Neutrophil (primary cell): ENCODE data around the gene CALM1.

ENCODE experiments used
- H3K27ac ChIP-seq: fragments of 200-600 bp; sonication (generic); 2 replicates; pipeline ENCODE4 v1.5.1; 2016; ENCODE audit warnings: mild to moderate bottlenecking, moderate library complexity
- H3K27me3 ChIP-seq: fragments of 200-600 bp; sonication (generic); 2 replicates; pipeline ENCODE4 v1.6.0; 2016; ENCODE audit warnings: mild to moderate bottlenecking
- H3K36me3 ChIP-seq: fragments of 200-600 bp; sonication (generic); 2 replicates; pipeline ENCODE4 v1.5.1; 2017
- H3K4me1 ChIP-seq, 2 experiments: fragments of 200-600 bp in 1 of 2; sonication (generic) in 1 of 2; 1 replicate in 1 of 2; 2 replicates in 1 of 2; pipeline versions ENCODE4 v1.5.1 to v1.6.1; 2013 to 2016; ENCODE audit warnings: low read depth in 1 of 2, low read length in 1 of 2, mild to moderate bottlenecking in 1 of 2, moderate library complexity in 1 of 2; ENCODE audit not compliant: control insufficient read depth in 1 of 2, insufficient read depth in 1 of 2
- H3K4me3 ChIP-seq, 2 experiments: fragments of 200-600 bp in 1 of 2; sonication (generic) in 1 of 2; 1 replicate in 1 of 2; 2 replicates in 1 of 2; pipeline ENCODE4 v1.5.1; 2013 to 2016; ENCODE audit warnings: low read depth in 1 of 2, low read length in 1 of 2, mild to moderate bottlenecking in 1 of 2, moderate library complexity in 1 of 2
- H3K9me3 ChIP-seq: fragments of 200-600 bp; sonication (generic); 2 replicates; pipeline ENCODE4 v1.5.1; 2016
- TF ChIP-seq, protein P1 (sequence below): fragments of 200-600 bp; sonication (generic); IDR thresholded peaks from 2 replicates; pipeline ENCODE4 v1.5.1; 2016; ENCODE audit warnings: antibody characterized with exemption

Gene CALM1

DNA sequence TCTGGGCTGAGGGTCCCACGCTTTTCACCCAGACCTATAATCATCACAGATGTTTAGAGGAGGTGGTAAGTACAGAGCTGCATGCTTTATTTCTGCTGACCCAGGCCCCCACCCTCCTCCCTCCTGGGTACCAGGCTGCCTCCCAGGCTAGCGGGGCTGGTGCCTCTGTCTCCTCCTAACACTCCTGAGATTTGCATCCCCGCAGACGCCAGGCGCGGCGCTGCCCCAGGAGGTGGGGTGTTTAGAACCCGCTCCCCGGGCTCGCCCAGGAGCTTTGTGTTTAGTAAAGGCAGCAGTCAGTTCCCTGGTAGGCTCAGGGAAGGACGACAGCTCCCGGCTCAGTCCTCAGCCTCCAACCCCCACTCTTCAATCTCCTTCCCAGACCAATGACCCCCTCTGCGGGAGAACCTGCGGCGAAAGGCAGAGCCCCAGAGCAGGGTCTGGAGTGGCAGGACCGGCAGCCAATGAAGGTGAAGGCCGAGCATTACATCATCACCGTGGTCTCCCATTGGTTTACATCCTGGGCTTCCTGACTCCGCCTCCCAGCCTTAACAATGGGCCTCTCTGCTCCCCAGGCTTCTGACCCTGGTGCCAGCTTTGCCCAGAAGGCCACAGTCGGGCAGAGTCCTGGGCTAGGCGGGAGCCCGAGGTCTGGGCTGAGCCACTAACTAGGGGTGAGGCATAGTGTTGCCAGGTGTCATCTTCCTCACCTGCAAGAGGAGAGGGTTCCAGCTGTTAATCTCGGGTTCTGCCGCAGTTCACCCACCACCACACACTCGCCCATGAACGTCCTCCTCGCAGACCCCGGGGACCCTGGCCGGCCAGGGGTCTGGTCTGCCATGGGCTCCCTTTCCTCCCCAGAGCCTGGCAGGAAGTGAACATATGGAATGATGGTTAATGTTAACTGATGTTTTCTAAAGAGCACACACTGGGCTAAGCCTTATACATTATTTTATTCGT, 57.5 kb downstream of the CALM1 start:
- TF ChIP-seq, protein P1, sequence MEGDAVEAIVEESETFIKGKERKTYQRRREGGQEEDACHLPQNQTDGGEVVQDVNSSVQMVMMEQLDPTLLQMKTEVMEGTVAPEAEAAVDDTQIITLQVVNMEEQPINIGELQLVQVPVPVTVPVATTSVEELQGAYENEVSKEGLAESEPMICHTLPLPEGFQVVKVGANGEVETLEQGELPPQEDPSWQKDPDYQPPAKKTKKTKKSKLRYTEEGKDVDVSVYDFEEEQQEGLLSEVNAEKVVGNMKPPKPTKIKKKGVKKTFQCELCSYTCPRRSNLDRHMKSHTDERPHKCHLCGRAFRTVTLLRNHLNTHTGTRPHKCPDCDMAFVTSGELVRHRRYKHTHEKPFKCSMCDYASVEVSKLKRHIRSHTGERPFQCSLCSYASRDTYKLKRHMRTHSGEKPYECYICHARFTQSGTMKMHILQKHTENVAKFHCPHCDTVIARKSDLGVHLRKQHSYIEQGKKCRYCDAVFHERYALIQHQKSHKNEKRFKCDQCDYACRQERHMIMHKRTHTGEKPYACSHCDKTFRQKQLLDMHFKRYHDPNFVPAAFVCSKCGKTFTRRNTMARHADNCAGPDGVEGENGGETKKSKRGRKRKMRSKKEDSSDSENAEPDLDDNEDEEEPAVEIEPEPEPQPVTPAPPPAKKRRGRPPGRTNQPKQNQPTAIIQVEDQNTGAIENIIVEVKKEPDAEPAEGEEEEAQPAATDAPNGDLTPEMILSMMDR = no peak
- Histone ChIP-seq H3K9me3 (no peaks in the 10 kb centered on the region), H3K27ac (no peak overlapping the region), H3K4me3 (no peak overlapping the region), H3K27me3 (no peaks in the 10 kb centered on the region), H3K36me3 (no peaks in the 10 kb centered on the region), H3K4me1 (no peaks in the 10 kb centered on the region)

DNA sequence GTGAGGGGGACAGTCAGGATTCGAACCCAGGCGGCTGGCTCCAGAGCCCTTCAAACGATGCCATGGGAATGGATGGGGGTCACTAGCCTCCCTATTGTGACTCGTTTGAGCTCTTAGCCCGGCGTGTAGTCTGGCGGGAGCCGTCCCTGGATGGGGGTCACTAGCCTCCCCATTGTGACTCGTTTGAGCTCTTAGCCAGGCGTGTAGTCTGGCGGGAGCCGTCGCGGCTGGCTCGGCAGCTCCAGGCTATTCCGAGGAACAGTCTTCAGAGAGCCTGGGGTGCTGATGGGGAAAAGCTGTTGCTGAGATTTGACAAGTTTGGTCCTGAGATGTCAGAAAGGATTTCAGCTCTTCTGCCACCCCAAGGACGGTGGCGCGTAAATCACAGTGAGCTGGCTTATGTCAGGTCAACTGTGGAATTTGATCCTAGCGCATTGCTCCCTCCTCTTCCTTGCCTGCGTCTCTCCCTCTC, 58.3 kb downstream of the CALM1 start:
- no peaks in the 10 kb centered on the region for H3K9me3 ChIP-seq
- H3K27ac ChIP-seq = no peak overlapping the region
- TF ChIP-seq, protein P1 = no peak
- H3K27me3 ChIP-seq = no peaks in the 10 kb centered on the region
- no peak overlapping the region for H3K4me3 ChIP-seq
- H3K4me1 ChIP-seq = no peaks in the 10 kb centered on the region
- no peaks in the 10 kb centered on the region for H3K36me3 ChIP-seq

DNA sequence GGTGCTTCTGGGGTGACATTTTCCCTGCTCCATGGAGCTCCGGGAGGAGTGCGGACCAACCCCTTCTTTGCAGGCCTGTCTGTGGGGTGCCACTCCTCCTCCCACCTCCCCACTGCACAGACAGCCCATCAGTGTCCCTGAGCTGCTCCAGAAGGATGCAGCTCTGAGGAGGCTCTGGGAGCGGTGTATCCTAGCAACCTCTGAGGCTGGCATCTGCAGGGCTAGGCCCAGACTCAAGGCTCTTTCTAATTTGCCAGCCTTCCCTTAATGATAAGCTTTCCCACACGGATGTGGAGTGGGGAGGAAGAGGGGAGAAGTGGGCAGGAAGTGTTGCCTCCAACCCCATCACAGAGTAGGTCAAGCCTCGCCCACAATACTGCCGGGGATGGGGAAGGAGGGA, 59.7 kb downstream of the CALM1 start:
- Histone ChIP-seq H3K27me3 (no peaks in the 10 kb centered on the region), H3K4me3 (no peak overlapping the region), H3K36me3 (no peaks in the 10 kb centered on the region), H3K9me3 (no peaks in the 10 kb centered on the region), H3K27ac (no peak overlapping the region), H3K4me1 (no peaks in the 10 kb centered on the region)
- TF ChIP-seq, protein P1 = no peak

DNA sequence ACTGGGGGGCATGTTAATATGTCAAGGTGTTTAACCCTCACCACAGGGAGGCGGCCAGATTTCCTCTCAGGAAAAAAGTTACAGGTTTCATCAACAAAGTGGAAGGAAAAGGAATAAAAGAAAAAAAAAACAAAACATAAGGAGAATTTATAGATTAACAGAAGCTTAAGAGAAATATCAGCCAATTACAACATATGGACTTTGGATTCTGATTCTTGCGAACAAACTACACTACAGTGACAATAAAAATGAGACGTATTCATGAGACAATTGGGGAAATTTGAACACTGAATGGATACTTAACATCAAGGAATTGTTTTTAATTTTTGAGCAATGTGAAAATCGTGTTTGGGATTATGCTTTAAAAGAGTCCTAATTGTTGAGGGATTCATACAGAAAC, 60.4 kb downstream of the CALM1 start:
- H3K4me1 ChIP-seq = no peaks in the 10 kb centered on the region
- no peak overlapping the region for H3K4me3 ChIP-seq
- no peaks in the 10 kb centered on the region for H3K27me3 ChIP-seq
- H3K27ac ChIP-seq = no peak overlapping the region
- no peaks in the 10 kb centered on the region for H3K9me3 ChIP-seq
- TF ChIP-seq, protein P1 = no peak
- no peaks in the 10 kb centered on the region for H3K36me3 ChIP-seq
